CD8-positive, alpha-beta memory T cell (primary cell): ENCODE results near the gene ZIC1. TPM values are rescaled to one million over a fixed set of nuclear protein-coding genes. Genes with fewer than 3 reads are reported as not detected.
A peak's percentile ranks its signal among the peaks of the same experiment; 100 is the strongest.

Source experiments
- CTCF ChIA-PET: fragments of 350-600 bp; sonication (Branson Sonifier 250); formaldehyde crosslinking; loops from one replicate; lab custom pipeline; 2021; ENCODE audit warnings: antibody characterized with exemption; lab: Charles Lee
- POLR2A ChIA-PET: fragments of 350-600 bp; sonication (Branson Sonifier 250); formaldehyde crosslinking; loops from one replicate; lab custom pipeline; 2021; ENCODE audit warnings: antibody characterized with exemption; lab: Charles Lee
- DNase-seq, 5 donors: peaks; one replicate each; pipeline versions ENCODE4 v3.0.0 to v3.0.0-alpha.2; 2020 to 2022; ENCODE audit warnings: mixed read lengths in 1 of 5
- H3K27ac ChIP-seq: one replicate; pipeline ENCODE4 v1.7.0; 2013; ENCODE audit warnings: low read depth, mild to moderate bottlenecking, low read length, moderate library complexity
- H3K27me3 ChIP-seq: 2 replicates; pipeline ENCODE4 v1.7.0; 2013; ENCODE audit warnings: low read length, mild to moderate bottlenecking; ENCODE audit not compliant: insufficient read depth, poor library complexity, severe bottlenecking
- H3K36me3 ChIP-seq: 2 replicates; pipeline ENCODE4 v1.7.0; 2013; ENCODE audit warnings: mild to moderate bottlenecking, low read length, moderate library complexity; ENCODE audit not compliant: insufficient read depth
- H3K4me1 ChIP-seq: 2 replicates; pipeline ENCODE4 v1.7.0; 2013; ENCODE audit warnings: mild to moderate bottlenecking, low read length, moderate library complexity; ENCODE audit not compliant: insufficient read depth
- H3K4me3 ChIP-seq: 2 replicates; pipeline ENCODE4 v1.7.0; 2013; ENCODE audit warnings: mild to moderate bottlenecking, low read length
- H3K9me3 ChIP-seq: 2 replicates; pipeline ENCODE4 v1.7.0; 2013; ENCODE audit warnings: mild to moderate bottlenecking, low read length
- H3K27ac Mint-ChIP-seq, 8 donors: one replicate each; pipeline ENCODE4 v1.8.0; 2020 to 2021; ENCODE audit warnings: mixed read lengths in 8 of 8, mild to moderate bottlenecking in 6 of 8, inconsistent platforms in 3 of 8, moderate library complexity in 3 of 8
- H3K27me3 Mint-ChIP-seq, 2 donors: one replicate each; pipeline ENCODE4 v1.8.0; 2020 to 2021; ENCODE audit warnings: mixed read lengths in 2 of 2, mild to moderate bottlenecking in 1 of 2, moderate library complexity in 1 of 2
- H3K36me3 Mint-ChIP-seq, 3 donors: one replicate each; pipeline ENCODE4 v1.8.0; 2020 to 2021; ENCODE audit warnings: mixed read lengths in 3 of 3, inconsistent platforms in 1 of 3, mild to moderate bottlenecking in 1 of 3
- H3K4me1 Mint-ChIP-seq, 3 donors: one replicate each; pipeline ENCODE4 v1.8.0; 2020 to 2021; ENCODE audit warnings: mixed read lengths in 3 of 3, inconsistent platforms in 1 of 3, mild to moderate bottlenecking in 1 of 3
- H3K4me3 Mint-ChIP-seq, 7 donors: one replicate each; pipeline ENCODE4 v1.8.0; 2020 to 2021; ENCODE audit warnings: mixed read lengths in 7 of 7, mild to moderate bottlenecking in 6 of 7, moderate library complexity in 4 of 7, inconsistent platforms in 2 of 7
- H3K9me3 Mint-ChIP-seq, 5 donors: one replicate each; pipeline ENCODE4 v1.8.0; 2020 to 2022; ENCODE audit warnings: mixed read lengths in 5 of 5, mild to moderate bottlenecking in 3 of 5, moderate library complexity in 2 of 5, inconsistent platforms in 1 of 5
- polyA plus RNA-seq: library from polyadenylated mRNA; unstranded; fragments of 300-500 nt; fragmentation: Illumina TruSeq; gene quantifications from one replicate; pipeline ENCODE4 v1.2.3, GENCODE V29; 2021
- total RNA-seq, 2 experiments: library from RNA; stranded (reverse); gene quantifications; one replicate each; pipeline ENCODE4 v1.2.3, GENCODE V29; 2021

ZIC1 gene
- total and polyA plus RNA-seq, 3 experiments from 2014 or later, result not detected

DNA sequence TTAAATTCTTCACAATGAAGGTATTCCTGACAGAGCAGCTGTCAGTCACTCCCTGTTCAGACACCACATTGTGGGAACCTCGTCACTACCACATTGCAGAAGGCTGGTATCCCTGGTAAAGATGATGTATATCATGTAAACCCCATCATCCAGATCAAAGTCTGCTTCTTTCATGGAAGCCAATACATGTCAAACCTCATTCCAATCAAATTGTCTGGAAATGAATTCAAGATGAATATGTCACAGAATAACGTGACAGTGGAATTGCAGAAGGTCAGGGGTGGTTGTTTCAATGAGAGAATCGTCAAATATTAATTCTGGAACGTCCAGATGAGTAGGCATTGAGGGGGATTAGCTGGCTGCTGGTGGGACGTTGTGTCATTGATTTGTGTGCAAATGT, 7.0 kb upstream of the ZIC1 start:
- H3K9me3 ChIP-seq, result no peaks in the 10 kb centered on the region
- DNase-seq, result no peak
- H3K27ac Mint-ChIP-seq, result no peak overlapping the region
- H3K9me3 Mint-ChIP-seq, result peaks cover 0 to 27% (median 20%) of the 10 kb centered on the region in 5 donors
- no peaks in the 10 kb centered on the region for H3K36me3 ChIP-seq
- no peaks in the 10 kb centered on the region for H3K4me1 ChIP-seq
- H3K4me3 ChIP-seq, result no peak overlapping the region
- CTCF ChIA-PET, result no interaction called here
- peaks cover 72 to 92% of the 10 kb centered on the region in 2 donors for H3K27me3 Mint-ChIP-seq
- H3K27ac ChIP-seq, result no peak overlapping the region
- H3K27me3 ChIP-seq, result peaks cover 27% of the 10 kb centered on the region
- H3K4me3 Mint-ChIP-seq, result no peak overlapping the region
- POLR2A ChIA-PET, result no interaction called here
- no peaks in the 10 kb centered on the region for H3K4me1 Mint-ChIP-seq
- H3K36me3 Mint-ChIP-seq, result peaks cover 0 to 4% (median 0%) of the 10 kb centered on the region in 3 donors

DNA sequence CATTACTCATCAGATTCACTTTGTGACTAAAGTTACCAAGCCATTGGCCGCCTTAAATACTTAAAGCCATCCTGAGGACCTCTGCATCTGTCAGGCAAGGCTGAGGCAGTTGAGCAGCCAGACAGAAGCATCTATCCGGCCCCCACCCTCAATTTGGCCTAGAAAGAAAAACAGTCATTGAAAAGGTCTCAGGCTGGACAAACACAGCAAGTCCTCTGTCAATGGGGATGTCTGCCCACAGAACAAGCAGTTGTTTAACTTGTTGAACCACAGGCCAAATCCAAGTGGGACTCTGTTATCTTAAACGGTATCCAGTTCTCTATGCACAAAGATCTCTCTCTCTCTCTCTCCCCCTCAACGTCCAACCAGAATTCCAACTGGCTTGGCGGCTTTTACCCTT, 5.7 kb upstream of the ZIC1 start:
- H3K36me3 Mint-ChIP-seq, result peaks cover 0 to 4% (median 1%) of the 10 kb centered on the region in 3 donors
- POLR2A ChIA-PET, result no interaction called here
- Histone ChIP-seq H3K4me1 (no peaks in the 10 kb centered on the region), H3K9me3 (no peaks in the 10 kb centered on the region), H3K27ac (no peak overlapping the region), H3K27me3 (peaks cover 24% of the 10 kb centered on the region), H3K36me3 (no peaks in the 10 kb centered on the region), H3K4me3 (no peak overlapping the region)
- no peak overlapping the region for H3K4me3 Mint-ChIP-seq
- H3K9me3 Mint-ChIP-seq, result peaks cover 11 to 35% (median 26%) of the 10 kb centered on the region in 5 donors
- peaks cover 3 to 5% (median 4%) of the 10 kb centered on the region in 3 donors for H3K4me1 Mint-ChIP-seq
- DNase-seq, result no peak
- CTCF ChIA-PET, result no interaction called here
- H3K27me3 Mint-ChIP-seq, result peaks cover 74 to 91% of the 10 kb centered on the region in 2 donors
- no peak overlapping the region for H3K27ac Mint-ChIP-seq

DNA sequence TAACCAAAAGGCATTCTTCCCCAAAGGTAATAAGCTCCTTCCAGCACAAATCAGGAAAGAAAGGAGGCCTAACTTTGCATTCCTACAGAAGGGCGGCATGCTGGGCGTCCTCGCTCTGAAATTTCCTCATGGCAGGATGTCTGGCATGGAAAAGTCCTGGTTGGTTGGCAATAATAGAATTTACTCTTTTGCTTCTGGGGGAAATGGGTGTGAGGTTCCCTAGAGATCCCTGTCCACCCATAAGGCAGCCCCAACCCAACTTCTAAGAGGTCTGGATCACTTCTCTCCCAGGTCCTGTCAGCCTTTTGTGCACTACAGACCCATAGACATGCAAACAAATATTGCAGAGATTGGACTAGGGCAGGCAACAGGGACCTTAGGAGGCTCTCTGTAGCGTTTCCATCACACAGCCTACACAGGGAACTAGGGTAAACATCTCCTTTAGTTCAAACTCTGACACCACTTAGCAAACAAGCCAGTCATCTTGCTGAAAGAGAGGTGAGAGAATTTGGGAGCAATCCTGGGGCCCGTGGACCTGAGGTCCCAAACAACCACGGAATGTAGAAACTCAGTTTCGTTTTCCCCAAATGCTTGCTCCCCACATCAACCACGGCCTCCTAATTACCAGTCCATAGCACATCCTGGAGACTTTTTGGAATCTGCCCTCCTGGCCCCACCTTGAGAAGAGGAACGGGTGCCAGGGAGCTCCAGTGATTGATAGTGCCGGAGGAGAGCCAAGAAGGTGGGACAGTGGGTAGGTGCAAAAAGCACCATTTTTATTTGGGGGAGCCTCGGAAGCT, 5.0 kb upstream of the ZIC1 start:
- Histone ChIP-seq H3K4me3 (no peak overlapping the region), H3K36me3 (no peaks in the 10 kb centered on the region), H3K27ac (no peak overlapping the region), H3K27me3 (peaks cover 24% of the 10 kb centered on the region), H3K4me1 (no peaks in the 10 kb centered on the region), H3K9me3 (no peaks in the 10 kb centered on the region)
- peaks cover 75 to 91% of the 10 kb centered on the region in 2 donors for H3K27me3 Mint-ChIP-seq
- DNase-seq, result no peak
- H3K4me1 Mint-ChIP-seq, result peaks cover 3 to 6% (median 4%) of the 10 kb centered on the region in 3 donors
- ChIA-PET CTCF (no interaction called here), POLR2A (no interaction called here)
- H3K27ac Mint-ChIP-seq, result peak overlapping the region in 1 of 8 donors; percentile 47
- no peak overlapping the region for H3K4me3 Mint-ChIP-seq
- H3K9me3 Mint-ChIP-seq, result peaks cover 12 to 34% (median 31%) of the 10 kb centered on the region in 5 donors
- H3K36me3 Mint-ChIP-seq, result peaks cover 0 to 1% (median 1%) of the 10 kb centered on the region in 3 donors

DNA sequence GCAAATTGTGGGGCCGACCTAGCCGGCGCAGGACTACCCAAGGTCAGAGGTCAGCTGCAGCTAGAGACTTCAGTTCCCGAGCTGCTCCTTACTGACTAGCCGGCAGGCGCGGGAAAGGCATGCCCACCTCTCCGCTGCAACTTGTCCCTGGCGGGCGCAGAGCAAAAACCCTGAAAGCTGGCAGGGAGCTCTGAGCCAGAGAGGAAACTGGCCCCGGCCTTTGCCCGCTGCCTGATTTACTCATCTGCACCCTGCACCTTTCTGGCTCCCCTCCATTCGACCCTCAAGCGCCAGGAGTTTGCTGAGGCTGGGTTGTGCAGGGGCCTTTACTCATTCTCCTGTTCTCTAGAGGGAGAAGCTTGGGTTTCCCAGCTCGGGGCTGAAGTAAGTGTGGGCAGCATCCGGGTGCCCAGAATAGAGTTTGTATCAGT, 4.3 kb upstream of the ZIC1 start:
- Mint-ChIP-seq H3K4me3 (no peak overlapping the region), H3K9me3 (peaks cover 12 to 34% (median 31%) of the 10 kb centered on the region in 5 donors), H3K27me3 (peaks cover 73 to 88% of the 10 kb centered on the region in 2 donors), H3K4me1 (peaks cover 4 to 6% (median 5%) of the 10 kb centered on the region in 3 donors), H3K36me3 (peaks cover 0 to 1% (median 0%) of the 10 kb centered on the region in 3 donors), H3K27ac (peak overlapping the region in 1 of 8 donors; percentile 41)
- CTCF ChIA-PET, result no interaction called here
- peaks cover 24% of the 10 kb centered on the region for H3K27me3 ChIP-seq
- H3K27ac ChIP-seq, result no peak overlapping the region
- H3K4me3 ChIP-seq, result no peak overlapping the region
- POLR2A ChIA-PET, result no interaction called here
- H3K36me3 ChIP-seq, result no peaks in the 10 kb centered on the region
- no peaks in the 10 kb centered on the region for H3K9me3 ChIP-seq
- DNase-seq, result no peak
- no peaks in the 10 kb centered on the region for H3K4me1 ChIP-seq

DNA sequence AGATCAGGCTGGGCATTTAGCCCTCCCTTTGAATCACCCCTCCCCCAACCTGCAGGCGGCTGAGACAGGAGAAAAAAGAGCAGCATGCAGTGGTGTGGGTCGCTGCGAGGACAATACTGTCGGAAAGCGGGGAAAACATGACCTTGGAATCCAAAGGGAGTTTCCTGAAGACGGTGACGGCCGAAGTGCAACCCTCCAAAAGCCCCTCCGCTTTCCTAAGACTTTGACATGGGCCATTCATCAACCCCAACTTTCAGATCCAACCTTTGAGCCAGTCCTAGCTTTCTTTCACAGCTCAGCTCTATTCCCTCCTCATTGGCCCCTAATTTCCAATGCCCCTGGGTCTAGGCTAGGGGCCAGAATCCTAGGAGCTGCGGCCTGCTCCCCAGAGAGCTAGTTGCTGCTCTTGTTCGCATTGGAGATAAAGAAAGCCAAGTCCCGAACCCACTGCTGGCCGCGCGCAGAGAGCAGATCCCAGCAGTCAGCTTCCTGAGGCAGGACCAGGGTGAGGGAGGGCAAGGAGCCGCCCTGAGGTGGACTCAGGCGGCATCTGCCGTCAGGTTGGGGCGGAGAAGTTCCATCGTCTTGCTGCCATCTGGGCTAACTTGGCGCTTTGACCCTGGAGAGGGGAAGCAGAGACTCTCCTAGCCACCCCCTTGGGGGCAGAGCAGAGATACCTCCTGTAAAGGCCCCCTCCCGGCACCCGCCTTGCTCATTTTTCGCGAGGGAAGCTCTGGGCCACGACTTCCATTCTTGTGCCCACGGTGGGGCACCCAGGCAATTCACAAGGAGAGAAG, 3.7 kb upstream of the ZIC1 start:
- Histone ChIP-seq H3K9me3 (no peaks in the 10 kb centered on the region), H3K4me1 (no peaks in the 10 kb centered on the region), H3K27ac (no peak overlapping the region), H3K27me3 (peaks cover 24% of the 10 kb centered on the region), H3K36me3 (no peaks in the 10 kb centered on the region), H3K4me3 (no peak overlapping the region)
- DNase-seq, result no peak
- Mint-ChIP-seq H3K4me1 (peaks cover 4 to 6% (median 5%) of the 10 kb centered on the region in 3 donors), H3K27me3 (peaks cover 74 to 83% of the 10 kb centered on the region in 2 donors), H3K27ac (no peak overlapping the region), H3K9me3 (peaks cover 12 to 34% (median 31%) of the 10 kb centered on the region in 5 donors), H3K36me3 (peaks cover 0 to 1% (median 0%) of the 10 kb centered on the region in 3 donors), H3K4me3 (no peak overlapping the region)
- ChIA-PET CTCF (no interaction called here), POLR2A (no interaction called here)

DNA sequence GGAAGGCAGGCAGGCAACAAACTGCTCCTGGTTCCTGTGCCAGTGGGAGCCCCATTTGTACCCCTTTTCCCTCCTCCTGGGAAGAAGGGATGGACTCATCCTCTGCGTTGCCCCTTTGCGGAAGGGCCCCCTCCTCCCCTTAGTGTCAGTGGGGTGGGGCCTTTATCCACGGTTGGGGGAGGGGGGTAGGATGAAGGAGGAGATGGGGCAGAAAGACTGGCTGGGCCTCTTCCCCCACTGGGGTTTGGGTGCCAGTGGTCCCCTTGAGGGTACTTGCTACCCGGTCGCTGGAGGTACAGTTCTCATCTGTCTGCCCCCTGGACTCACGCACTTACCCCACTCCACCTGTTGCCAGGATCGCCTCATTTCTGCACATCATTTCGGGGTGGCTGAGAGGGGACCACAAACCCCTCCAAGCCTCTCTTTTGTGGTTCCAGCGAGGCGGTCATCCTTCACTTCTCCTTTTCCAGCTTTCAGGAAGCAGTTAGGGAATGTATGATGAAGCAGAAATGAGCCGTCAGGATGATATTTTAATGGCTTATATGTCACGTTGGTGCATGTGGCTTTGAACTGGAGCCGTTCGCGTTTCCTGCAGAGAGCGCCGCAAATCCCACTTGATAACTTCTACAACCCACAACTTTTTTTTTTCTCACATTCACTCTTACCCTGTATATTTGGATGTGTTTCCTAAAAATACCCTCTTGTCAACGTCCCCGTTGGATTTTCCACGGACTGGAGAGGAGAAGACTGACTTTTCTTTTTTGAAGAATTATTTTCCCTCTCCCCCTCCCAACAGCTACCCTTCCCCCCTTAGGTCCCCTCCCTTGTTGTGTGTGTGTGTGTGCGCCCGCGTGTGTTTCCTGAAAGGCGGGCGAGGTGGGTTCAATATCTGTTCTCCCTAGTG, 2.9 kb upstream of the ZIC1 start, which contains the start of gene ZIC4:
TSS of gene ZIC4 (minus strand) at position 516 of the 904 bp plus-strand sequence. CDS start 3,746 bp downstream, outside the sequence.
- no peak for DNase-seq
- H3K4me1 ChIP-seq, result no peaks in the 10 kb centered on the region
- Mint-ChIP-seq H3K4me1 (peaks cover 10 to 13% (median 10%) of the 10 kb centered on the region in 3 donors), H3K27ac (no peak within 1 kb of the TSS), H3K36me3 (peaks cover 0 to 1% (median 1%) of the 10 kb centered on the region in 3 donors), H3K4me3 (peak within 1 kb of the TSS in 1 of 7 donors; percentile 24), H3K9me3 (peaks cover 12 to 35% (median 28%) of the 10 kb centered on the region in 5 donors), H3K27me3 (peaks cover 73 to 81% of the 10 kb centered on the region in 2 donors)
- CTCF ChIA-PET, result no interaction called here
- H3K4me3 ChIP-seq, result no peak within 1 kb of the TSS
- H3K36me3 ChIP-seq, result no peaks in the 10 kb centered on the region
- no peak within 1 kb of the TSS for H3K27ac ChIP-seq
- H3K9me3 ChIP-seq, result no peaks in the 10 kb centered on the region
- peaks cover 30% of the 10 kb centered on the region for H3K27me3 ChIP-seq
- POLR2A ChIA-PET, result no interaction called here

DNA sequence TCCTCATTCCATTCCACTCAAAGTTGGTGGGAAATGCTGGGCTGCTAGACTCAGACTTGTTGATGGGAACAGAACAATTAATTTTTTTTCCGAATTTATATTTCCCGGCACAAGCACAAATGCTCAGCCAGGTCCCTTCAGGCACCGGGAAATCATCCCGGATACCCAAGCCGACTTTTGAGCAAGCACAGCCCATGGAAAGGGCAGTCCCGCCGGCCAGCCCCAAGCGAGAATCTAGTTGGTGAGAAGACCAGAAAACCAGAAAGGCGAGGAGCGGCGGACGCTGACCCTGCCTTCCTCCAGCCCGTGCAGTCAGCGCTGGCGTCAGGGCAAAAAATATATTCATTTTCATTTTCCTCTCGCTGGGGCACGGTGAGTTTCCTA, 2.1 kb upstream of the ZIC1 start:
- no peak overlapping the region for H3K4me3 ChIP-seq
- peaks cover 36% of the 10 kb centered on the region for H3K27me3 ChIP-seq
- H3K27ac Mint-ChIP-seq, result no peak overlapping the region
- no peaks in the 10 kb centered on the region for H3K4me1 ChIP-seq
- peaks cover 0 to 4% (median 1%) of the 10 kb centered on the region in 3 donors for H3K36me3 Mint-ChIP-seq
- ChIA-PET POLR2A (no interaction called here), CTCF (no interaction called here)
- H3K36me3 ChIP-seq, result no peaks in the 10 kb centered on the region
- DNase-seq, result no peak
- peaks cover 12 to 40% (median 31%) of the 10 kb centered on the region in 5 donors for H3K9me3 Mint-ChIP-seq
- no peaks in the 10 kb centered on the region for H3K9me3 ChIP-seq
- no peak overlapping the region for H3K27ac ChIP-seq
- H3K4me1 Mint-ChIP-seq, result peaks cover 15 to 18% (median 16%) of the 10 kb centered on the region in 3 donors
- peaks cover 76 to 82% of the 10 kb centered on the region in 2 donors for H3K27me3 Mint-ChIP-seq
- peak overlapping the region in 1 of 7 donors; percentile 24 for H3K4me3 Mint-ChIP-seq
